KBM-7 (cell line): ENCODE results near the gene THTPA.

Source experiments
- DNase-seq: peaks from one replicate; pipeline ENCODE4 v3.0.0-alpha.2; 2015
- in situ Hi-C: fragments of 300-500 bp; cut with MboI; formaldehyde crosslinking; loops from 2 replicates; pipeline ENCODE4 v1.14.3; 2020; ENCODE audit warnings: low sequenced_read_pairs, low pct_unique_long_range_greater_than_20kb, mixed read lengths

Gene THTPA

DNA sequence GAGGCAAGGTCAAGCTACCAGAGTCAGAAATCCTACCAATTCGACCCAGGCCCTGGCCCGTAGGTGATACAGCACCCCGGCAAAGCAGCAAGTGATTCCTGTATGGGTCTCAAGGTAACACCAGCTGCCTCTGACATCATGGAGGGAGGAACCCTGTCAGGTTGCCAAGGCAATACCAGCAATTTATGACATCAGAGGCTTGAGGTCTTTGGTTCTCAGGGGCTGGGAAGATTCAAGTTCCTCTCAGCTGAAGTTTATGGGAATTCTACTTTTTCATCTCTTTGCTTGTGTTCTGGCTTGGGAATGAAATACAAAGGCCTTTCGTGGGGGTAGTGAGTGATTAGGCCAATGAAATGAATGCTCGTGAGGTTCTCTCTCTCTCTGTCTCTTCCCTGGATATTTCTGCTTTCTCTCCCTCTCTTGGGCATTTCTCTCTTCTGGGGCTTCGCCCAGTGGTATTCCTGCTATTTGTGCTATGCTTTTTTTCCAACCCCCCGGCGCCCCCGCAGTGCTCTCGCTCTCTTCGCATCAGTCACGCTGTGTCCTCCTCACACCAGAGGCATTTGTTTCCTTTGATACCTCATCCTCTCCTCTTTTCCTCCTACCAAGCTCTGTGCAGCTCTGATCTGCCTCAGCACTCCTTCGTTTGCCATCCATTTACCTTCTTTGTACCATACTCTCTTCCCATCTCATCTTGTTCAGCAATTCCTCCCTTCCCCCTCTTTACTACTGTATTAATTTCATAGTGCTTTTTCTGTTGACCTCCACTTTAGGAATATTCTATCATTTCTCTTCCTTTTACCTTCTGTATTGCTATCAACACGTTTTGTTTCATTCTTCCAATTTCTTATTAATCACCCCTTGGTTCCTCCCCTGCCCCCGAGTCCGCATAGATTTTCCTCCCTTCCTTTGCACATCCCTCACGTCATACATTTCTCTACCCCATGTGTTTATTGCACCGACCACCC is 7.4 kb upstream of the THTPA start:
- in situ Hi-C loops = no loop called here
- DNase-seq = no peak

DNA sequence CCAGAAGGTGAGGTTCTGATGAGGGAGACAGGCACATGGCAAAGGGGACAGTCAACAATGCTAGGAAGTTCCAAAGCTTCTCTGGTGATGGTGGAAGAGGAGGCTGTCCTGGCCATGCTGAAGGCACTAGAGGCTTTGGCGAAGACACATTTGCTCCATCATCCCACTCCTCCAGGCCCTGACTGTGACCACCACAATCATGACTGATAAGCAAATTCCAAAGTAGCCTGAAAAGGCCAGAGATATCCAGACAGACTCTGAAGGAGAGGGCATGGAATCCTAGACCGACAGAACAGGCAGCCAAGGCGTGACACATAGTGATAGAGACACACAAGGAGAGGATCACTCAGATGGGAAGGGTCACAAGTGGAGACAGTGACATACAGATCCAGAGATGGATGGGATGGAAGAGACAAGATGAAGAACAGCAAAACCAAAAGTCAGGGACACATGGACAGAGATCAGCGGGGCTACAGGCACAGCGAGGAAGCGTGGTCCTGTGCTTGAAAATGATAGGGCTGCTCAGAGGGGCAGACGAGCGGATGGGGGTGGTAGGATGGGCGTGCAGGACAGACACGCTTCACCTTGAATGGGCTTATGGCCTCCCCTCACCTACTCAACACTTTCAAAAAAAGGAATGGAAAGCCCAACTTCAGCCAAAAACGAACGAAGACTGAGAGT is 5.8 kb upstream of the THTPA start:
- in situ Hi-C loops = no loop called here
- no peak for DNase-seq

DNA sequence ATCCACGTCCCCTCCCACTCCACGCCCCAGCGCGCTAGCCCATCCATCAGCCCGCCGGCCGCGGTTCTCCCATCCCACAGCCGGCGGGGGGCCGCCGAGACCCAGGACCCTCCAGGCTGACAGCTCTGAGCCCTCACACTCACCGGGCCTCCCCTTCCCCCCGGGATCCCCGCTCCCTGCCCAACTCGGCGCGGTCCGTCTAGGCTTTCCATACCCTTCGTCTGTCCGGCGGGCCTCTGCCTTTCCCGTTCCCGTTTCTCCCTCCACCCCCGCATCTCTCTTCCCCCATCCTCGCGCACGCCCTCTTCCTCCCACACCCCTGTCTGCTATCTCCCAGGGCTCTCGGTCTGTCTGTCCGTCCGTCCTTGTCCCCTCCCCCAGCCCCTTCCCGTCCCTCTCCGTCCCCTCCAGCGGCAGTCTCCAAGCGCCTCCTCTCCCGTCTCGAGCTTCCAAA is 5.2 kb upstream of the THTPA start:
- no peak for DNase-seq
- in situ Hi-C loops = no loop called here

GRCh38 chr14:23551266-23552028 is 4.6 kb upstream of the THTPA start, which contains the start of gene ZFHX2:
TSS of gene ZFHX2 (minus strand) at chr14:23551765. CDS start at chr14:23535325, 16,440 bp downstream.
- DNase-seq = peak; percentile 86
- in situ Hi-C loops = no loop called here

- DNase-seq = no peak
- in situ Hi-C loops = no loop called here
Measured at GRCh38 chr14:23555533-23555881, 564 bp upstream of the THTPA start.

- in situ Hi-C loops = no loop called here
- DNase-seq = peak; percentile 28
Measured at GRCh38 chr14:23556700-23557440, 799 bp downstream of the THTPA start.

- in situ Hi-C loops = no loop called here
- no peak for DNase-seq
Measured at GRCh38 chr14:23557521-23557920, 1.4 kb downstream of the THTPA start.

GRCh38 chr14:23557946-23558345 is 1.9 kb downstream of the THTPA start:
- no peak for DNase-seq
- in situ Hi-C loops = no loop called here

GRCh38 chr14:23558346-23559009 is 2.4 kb downstream of the THTPA start:
- in situ Hi-C loops = no loop called here
- no peak for DNase-seq

GRCh38 chr14:23559010-23559925 is 3.2 kb downstream of the THTPA start:
- DNase-seq = peak; percentile 66
- in situ Hi-C loops = no loop called here

DNA sequence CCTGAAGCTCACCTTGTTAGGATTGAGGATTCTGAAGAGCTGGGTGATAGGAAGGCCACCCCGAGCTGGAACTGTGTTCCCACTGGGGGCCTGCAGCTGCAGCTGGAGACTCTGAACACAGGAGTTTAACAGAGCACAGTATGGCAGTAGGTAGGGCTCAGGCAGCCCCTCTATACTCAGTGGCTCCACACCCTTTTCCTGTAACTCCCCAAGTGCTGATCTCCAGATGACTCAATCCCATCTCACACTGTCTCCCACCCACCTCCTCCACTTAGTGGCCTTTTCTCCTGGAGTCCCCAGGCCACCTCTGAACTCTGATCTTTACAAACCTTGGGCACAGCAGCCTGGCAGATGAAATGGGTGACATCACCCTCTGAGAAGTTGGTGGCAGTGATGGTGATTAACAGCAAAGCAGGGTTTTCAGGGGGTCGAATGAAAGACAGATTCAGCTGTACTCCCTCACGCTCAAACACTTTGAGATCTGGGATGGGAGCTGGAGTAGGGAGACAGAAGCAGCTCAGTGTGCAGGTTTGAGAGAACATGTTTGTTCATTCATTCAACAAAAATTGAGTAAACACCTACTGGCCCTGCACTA is 4.0 kb downstream of the THTPA start:
- no peak for DNase-seq
- in situ Hi-C loops = loop anchor here (10.0 kb wide), 1 partner anchor 85 kb away; no protein-coding TSS in a partner anchor

DNA sequence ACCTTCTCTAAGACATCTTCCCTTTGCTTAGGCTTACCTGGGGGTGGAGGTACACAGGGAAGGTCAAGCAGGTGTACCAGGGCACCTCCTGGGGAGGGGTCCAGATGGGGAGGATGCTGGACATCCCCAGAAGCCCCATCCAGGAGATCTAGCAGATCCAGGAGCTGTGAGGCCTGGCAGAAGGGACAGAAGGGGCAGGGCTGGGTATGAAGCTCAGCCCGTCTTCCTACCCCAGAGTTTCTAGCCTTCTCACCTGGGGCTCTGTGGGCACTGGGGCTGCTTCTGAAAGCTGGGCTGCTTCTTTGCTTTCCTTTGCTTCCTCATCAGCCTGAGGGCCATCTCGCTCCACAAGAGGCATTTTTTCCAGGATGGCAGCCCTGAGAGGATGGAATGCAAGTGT is 5.2 kb downstream of the THTPA start:
- in situ Hi-C loops = loop anchor here (10.0 kb wide), 1 partner anchor 86 kb away; no protein-coding TSS in a partner anchor
- no peak for DNase-seq

DNA sequence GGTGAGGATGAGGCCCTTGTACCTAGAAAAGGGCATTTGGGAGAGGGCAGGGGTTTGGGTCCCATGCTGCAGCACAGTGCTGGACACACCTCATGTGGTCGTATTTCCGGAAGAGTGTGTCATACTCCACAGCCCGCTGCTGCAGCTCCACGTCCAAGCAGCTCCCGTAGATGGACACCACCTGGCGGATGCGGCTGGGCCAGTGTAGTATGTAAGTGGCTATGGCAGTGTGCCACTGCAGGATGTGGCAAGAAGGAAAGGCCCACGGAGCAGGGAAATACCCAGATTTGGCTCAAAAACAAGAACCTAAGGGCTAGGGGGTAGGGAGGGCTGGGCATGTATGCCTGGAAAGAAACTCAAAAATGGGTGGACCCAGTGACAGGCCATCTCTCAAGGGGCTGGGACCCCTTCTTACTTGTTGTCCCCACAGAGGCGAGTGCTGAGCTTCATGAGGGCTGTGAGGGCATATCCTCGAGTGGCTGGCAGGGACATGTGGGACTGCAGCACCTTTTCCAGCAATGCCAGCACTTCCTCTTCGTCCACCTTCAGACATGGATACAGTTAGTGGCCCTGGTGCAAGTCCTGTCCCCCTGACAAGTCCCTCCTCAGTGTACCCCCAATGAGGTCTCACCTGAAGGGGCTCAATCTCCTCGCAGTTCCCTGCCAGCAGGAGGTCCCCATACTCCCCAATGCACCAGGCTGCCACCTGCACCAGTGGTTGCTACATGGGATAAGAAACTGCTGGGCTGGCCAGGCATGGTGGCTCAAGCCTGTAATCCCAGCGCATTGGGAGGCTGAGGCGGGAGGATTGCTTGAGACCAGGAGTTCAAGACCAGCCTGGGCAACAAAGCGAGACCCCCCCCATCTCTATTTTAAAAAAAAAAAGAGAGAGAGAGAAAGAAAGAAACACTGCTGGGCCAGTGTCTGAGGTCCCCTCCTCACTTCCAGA is 6.1 kb downstream of the THTPA start:
- in situ Hi-C loops = loop anchor here (10.0 kb wide), 1 partner anchor 87 kb away; no protein-coding TSS in a partner anchor
- no peak for DNase-seq

GRCh38 chr14:23562822-23563472 is 6.9 kb downstream of the THTPA start:
- in situ Hi-C loops = loop anchor here (10.0 kb wide), 1 partner anchor 88 kb away; no protein-coding TSS in a partner anchor
- DNase-seq = peak; percentile 70

DNA sequence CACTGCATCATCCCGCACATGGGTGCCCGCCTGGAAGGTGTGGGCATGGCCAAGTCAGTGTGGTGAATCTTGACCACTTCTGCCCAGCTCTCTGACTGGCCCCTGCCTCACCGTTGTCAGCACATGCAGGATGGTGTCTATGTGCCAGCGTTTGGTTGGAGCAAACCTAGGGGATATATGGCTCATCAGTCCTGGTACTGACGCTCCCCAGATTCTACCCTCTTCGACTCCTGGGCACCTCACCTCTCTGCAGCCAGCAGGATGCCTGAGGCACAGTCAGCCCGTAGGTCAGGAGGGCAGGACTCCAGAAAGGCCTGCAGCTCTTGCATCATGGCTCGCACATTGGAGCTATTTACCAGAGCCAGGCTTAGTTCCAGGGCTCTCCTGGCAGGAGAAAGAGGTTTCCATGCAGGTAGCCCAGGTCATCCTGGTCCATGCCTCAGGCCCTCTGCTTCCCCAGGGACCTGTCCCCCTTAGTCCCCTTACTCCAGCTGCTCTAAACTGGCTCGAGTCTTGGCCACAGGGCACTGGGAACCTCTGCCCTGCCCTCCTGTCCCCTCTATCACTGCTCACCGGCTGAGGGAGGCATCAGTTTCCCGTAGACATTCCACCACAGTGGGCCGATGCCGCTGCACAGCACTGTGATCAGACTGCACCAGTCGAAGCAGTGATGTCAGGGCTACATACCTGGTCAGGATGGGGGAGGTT is 7.6 kb downstream of the THTPA start:
- in situ Hi-C loops = loop anchor here (10.0 kb wide), 1 partner anchor 89 kb away; no protein-coding TSS in a partner anchor
- no peak for DNase-seq
